Gastroesophageal sphincter (tissue), 3 donors: ENCODE data around the gene RNF41.

Experiments used
- EP300 ChIP-seq: sonication (generic); formaldehyde crosslinking; IDR thresholded peaks from one replicate; pipeline ENCODE4 v1.6.1; 2017; ENCODE audit warnings: antibody characterized with exemption, mild to moderate bottlenecking
- POLR2A ChIP-seq, 2 donors: fragments of 450-650 bp; IDR thresholded peaks; one replicate each; pipeline ENCODE4 v1.6.1; 2017; ENCODE audit warnings: antibody characterized with exemption in 2 of 2, mild to moderate bottlenecking in 2 of 2, moderate library complexity in 1 of 2
- POLR2AphosphoS5 ChIP-seq: sonication (generic); formaldehyde crosslinking; IDR thresholded peaks from one replicate; pipeline ENCODE4 v1.6.1; 2017; ENCODE audit warnings: antibody characterized with exemption
- TF ChIP-seq, protein P1 (sequence below), 4 experiments: fragments of 200-600 bp in 2 of 4; fragments of 450-650 bp in 2 of 4; sonication (generic) in 1 of 4; IDR thresholded peaks; one replicate each; pipeline ENCODE4 v1.5.1; 2017 to 2019; ENCODE audit warnings: antibody characterized with exemption in 4 of 4, mild to moderate bottlenecking in 2 of 4, moderate library complexity in 2 of 4

DNA sequence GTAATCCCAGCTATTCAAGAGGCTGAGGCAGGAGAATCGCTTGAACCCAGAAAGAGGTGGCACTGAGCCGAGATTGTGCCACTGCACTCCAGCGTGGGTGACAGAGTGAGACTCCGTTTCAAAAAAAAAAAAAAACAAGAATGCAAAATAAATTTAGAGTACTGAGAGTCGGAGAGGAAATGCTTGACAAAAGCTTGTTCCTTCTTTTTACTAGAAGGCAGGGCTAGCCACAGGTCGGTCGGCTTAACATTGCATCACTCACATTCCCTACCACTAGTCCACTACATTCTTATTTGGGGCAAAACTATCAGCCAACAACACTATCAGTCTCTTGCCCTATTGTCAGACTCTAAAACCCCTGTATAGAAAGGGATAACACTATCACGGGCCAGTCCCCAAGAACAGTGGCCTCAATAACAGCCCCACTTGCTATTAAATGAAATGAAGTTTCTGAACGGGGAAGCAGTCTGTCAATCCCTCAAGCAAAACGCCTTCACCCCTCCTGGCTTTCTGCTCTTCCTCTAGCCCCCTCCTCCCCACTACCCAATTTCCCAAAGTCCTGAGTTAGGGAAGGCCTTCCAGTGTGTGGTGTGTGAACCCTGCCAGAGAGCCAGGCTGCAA is 1.0 kb downstream of the RNF41 start:
- no peak for TF ChIP-seq POLR2A (IDR thresholded peaks at IDR 0.05)
- TF ChIP-seq, protein P1, sequence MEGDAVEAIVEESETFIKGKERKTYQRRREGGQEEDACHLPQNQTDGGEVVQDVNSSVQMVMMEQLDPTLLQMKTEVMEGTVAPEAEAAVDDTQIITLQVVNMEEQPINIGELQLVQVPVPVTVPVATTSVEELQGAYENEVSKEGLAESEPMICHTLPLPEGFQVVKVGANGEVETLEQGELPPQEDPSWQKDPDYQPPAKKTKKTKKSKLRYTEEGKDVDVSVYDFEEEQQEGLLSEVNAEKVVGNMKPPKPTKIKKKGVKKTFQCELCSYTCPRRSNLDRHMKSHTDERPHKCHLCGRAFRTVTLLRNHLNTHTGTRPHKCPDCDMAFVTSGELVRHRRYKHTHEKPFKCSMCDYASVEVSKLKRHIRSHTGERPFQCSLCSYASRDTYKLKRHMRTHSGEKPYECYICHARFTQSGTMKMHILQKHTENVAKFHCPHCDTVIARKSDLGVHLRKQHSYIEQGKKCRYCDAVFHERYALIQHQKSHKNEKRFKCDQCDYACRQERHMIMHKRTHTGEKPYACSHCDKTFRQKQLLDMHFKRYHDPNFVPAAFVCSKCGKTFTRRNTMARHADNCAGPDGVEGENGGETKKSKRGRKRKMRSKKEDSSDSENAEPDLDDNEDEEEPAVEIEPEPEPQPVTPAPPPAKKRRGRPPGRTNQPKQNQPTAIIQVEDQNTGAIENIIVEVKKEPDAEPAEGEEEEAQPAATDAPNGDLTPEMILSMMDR (IDR thresholded peaks at IDR 0.05): no peak
- TF ChIP-seq POLR2AphosphoS5: no peak
- no peak for TF ChIP-seq EP300
